NCI-H1694 treated with DMSO at 0.1 percent for 48 hours (cell line): ENCODE measurements around the gene GTF2IRD1.
"Not testable (repeated sequence)": the region's sequence is repeated elsewhere in the genome, so short reads cannot be mapped to it uniquely, and the experiment has no call there.

Source experiments
- DNase-seq: peaks from one replicate; lab custom pipeline; 2025; lab: John Stamatoyannopoulos, UW

Gene GTF2IRD1

DNA sequence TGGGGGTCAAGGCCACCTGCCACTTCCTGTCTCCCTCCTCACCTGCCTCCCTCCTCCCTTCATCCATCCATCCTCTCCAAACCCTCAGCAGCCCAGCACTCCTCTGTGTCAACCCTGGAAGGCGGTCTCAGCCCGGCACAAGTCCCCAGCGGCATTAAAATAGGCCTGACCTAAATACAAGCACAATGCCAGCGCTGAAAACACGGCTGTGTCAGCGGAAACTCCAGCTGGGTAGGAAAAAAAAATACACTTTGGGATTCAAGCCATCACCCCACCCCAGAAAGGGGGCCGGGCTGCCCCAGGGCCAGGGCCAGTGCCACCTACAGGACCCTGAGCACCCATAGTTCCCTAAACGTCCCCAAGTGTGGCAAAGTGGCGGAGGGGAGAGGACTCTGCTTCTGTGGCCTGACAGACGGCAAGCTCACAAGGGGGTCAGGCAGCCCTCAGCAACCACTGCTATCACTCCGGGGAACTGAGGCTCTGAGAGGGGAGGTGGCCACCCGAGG lies 22.7 kb upstream of the GTF2IRD1 start:
- DNase-seq, result no peak

DNA sequence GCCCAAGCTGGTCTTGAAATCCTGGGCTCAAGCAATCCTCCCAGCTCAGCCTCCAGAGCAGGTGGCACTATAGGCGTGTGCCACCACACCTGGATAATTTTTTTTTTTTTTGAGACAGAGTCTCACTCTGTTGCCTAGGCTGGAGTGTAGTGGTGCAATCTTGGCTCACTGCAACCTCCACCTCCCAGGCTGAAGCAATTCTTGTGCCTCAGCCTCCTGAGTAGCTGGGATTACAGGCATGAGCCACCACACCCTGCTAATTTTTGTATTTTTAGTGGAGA lies 16.5 kb upstream of the GTF2IRD1 start:
- not testable (repeated sequence) for DNase-seq

DNA sequence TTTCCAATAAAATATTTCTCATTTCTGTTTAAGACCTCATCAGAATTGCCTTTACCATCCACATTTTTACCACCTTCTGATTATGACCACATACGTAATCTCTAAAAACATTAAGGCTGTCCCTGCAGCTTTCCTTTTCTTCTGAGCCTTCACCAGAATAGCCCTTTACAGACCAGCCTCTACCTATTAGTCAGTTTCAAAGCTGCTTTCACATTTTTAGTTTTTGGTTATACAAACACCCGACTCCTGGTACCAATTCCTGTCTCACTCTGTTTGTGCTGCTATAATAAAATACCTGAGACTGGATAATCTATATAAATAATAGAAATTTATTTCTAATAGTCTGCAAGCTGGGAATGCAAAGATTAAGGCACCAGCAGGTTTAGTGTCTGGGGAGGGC lies 15.4 kb upstream of the GTF2IRD1 start:
- DNase-seq, result no peak

DNA sequence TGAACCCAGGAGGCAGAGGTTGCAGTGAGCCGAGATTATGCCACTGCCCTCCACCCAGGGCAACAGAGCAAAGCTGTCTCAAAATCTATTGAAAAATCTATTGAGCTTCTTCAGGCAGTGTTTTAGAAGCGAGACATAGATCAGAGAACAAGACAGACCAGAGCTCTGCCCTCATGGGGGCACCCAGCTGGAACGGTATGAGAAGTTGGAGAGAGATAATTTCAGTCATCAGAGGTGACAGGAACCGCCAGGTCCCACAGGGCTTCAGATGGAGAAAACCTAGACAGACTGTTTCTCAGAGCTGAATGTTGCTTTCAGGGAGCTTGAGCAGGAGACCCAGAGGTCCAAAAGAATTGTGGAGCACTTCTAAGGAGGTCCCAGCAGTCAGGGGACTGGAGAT lies 14.2 kb upstream of the GTF2IRD1 start:
- DNase-seq, result no peak

DNA sequence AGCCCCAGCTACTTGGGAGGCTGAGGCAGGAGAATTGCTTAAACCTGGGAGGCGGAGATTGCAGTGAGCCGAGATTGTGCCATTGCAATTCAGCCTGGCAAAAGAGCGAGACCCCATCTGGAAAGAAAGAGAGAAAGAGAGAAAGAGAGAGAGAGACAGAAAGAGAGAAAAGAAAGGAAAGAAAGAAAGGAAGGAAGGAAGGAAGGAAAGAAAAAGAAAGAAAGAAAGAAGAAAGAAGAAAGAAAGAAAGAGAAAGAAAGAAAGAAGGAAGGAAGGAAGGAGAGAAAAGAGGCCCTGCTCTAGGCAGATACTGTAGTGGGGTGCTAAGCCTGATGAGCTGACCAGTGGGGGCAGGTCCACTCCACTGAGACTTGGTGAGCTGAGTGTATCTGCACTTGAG lies 13.6 kb upstream of the GTF2IRD1 start:
- not testable (repeated sequence) for DNase-seq

DNA sequence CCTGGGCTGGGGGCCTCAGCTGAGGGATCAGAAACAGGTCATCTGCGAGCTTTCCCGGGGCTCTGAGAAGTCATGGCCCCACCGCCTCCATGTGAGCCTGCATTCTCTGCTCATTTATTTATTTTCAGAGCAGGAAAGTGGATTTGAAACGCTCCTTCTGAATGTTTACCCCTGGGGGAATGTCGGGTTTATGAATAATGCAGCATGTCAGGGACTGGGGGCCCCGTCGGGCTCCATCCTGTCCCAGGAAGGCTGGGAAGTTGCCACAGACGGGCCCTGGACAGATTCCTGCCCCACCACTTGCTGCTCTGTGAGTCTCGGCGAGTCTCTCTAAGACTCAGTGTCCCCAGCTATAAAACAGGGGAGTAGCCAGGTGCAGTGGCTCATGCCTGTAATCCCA lies 11.9 kb upstream of the GTF2IRD1 start:
- no peak for DNase-seq

DNA sequence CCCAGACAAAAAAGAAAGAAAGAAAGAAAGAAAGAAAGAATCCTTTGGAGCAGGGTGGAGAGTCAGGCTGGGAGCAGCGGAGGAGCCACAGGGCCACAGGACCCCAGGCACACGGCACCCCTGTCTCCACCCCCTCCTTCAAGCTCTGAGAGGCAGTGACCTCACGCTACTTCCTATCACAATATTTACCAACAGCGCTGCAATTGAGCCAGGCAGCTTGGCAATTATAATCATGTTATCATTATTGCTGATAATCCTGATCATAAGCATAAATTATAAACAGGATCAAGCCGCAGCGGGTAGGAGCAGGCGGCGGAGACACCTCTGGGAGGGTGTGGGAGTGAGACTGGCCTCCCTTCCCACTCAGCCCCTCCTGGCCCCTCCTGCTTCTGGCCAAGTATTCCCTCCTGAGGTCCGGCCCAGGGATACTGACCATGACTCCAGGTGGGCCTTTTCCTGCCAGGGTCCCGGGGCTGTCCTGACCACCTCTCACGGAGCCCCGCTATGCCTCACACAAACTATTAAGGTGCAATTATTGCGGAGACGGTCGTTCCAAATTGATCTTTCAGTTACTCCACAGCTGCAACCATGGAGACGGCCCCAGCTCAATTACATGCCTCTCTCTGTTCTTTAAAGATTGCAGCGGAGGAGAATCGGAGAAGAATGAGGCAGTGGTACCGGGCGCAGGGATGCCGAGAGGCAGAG lies 10.0 kb upstream of the GTF2IRD1 start:
- DNase-seq, result no peak

DNA sequence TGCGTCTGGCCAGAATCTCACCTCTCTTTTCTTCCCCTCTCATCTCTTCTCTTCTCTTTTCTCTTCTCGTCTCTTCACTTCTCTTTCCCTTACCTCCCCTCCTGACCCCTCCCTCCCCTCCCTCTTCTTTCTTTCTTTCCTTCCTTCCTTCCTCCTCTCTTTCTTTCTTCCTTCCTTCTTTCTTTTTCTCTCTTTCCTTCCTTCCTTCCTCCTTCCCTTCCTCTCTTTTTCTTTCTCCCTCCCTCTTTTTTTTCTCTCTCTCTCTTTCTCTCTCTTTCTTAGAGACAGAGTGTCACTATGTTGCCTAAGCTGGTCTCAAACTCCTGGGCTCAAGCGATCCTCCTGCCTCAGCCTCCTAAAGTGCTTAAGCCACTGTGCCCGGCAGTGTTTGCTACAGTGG lies 4.6 kb upstream of the GTF2IRD1 start:
- no peak for DNase-seq

DNA sequence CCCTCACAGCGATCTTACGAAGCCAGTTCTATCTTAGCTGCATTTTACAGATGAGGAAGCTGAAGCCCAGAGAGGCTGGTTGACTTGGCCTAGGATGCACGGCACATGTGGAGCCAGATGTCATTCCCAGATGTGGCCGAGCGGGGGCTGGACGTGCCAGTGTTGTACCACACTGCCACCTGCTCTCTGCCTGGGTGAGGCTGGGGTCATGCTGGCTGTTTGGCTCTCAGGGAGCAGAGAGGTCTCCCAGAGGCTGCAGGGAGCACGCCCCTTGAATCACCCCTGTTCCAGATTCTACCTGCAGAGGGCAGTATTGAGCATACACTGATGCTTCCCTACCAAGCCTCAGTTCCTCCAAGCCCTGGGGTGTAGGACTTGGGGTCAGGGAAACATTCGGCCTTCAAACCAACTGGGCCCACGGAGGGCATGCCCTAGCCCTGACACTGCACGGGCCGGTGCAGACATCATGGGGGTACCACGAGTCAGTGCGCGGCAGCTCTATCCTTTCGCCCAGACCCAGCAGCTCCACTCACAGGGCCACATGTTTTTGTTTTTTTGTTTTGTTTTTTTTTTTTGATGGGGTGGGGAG lies 3.8 kb upstream of the GTF2IRD1 start:
- DNase-seq, result peak; percentile 54

DNA sequence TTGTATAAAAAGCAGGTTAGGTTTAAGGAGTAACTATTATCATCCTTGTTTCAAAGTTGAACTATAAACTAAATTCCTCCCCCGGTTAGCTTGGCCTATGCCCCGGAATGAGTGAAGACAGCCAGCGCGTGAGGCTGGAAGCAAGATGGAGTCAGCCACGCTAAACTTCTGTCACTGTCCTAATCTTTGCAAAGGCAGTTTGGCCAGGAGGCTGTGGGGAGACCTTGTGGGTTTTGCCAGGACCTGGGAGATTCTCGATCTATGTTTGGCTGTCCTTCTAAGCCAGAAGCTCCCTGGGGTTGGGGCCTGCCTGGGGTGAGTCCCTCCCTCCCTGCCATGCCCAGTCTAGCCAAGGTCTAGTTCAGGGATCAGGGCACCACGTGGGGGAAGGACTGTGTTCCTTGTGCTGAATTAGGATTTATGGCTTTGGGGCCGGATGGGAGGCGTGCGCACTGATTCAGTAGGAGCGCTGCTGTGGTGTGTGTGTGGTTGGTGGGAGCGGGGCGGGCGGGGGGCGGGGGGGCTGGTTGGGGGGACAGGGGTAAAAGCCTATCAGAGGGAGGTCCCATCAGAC lies 871 bp upstream of the GTF2IRD1 start:
- no peak for DNase-seq

DNA sequence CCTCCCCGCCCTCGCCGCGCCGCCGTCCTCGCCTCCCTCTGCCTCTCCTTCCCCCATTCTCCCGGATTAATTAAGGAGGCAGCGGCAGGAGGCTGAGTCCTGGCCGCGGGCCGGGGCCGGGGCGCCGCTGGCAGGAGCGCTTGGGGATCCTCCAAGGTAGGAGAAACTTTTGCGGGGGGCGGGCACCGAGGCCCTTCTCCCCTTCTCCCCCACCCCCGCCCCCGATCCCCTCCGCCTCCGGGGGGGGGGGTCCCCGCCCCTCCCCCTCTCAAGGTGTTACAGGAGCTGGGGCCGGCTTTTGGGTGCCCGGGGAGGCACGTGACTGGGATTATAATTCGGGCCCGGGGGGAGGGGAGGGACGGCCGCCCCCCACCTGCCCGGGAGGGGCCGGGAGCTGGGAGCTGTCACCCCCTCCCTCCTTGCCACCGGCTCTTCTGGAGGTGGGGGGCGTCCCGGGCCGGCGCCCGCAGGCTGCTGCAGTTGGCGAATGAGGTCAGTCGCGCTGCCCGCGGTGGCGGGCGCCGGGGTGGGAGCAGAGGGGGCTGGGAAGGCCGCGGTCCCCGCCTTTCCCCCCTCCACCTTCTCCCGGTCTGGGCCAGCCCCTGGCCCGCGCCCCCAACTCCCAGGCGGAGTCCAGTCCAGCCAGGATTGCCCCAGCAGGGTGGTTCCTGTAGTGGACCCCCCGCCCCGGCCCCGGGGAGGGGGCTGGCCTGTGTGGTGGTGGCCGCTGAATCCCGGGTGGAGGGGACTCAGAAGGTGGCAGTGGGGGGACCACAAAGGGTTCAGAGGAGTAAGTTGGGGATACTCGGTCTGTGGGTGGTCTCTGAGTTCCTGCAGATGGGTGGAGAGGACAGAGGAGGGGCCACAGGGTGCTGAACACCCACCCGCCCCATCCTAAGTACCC lies 567 bp downstream of the GTF2IRD1 start:
- no peak for DNase-seq

DNA sequence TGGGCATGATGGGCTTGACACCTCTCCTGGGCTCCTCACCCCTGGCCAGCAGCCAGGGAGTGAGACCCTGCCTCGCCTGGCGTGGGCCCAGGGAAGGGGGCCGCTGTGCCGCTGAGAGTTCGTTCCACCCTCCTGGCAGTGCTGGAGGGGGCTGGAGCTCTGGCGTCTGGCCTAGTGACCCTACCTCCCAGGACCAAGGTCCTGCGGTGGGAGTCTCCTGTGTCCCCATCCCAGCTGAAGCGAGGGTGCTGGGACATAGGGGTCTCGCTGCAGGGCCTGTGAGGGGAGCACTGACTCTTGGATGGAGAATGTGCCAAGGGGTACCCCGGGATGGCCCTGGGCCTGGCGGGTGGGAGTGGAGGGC lies 1.2 kb downstream of the GTF2IRD1 start:
- DNase-seq, result no peak

DNA sequence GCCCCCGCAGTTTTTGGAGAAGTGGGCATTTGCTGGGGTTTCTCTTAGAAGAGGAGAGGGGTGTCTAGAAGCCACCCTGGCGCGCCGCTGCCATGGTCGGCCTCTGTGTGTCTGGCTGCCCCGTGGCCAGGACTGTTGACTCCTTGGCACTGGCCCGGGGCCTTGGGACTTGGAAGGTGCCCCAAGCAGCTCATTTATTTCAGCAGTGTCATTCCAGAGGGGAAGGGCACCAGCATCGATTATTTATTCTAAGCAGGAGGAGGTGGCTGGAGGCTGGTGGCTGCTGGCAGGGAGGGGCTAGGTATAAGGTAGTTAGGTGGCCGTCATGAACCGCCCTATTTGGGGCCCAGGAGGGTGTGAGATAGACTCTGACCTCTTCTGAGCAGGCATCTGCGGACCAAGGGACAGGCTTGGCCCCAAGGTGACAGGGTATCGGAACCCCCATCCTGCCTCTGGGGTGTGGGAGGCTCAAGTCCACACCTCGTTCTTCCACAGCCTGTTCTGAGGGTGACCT lies 1.6 kb downstream of the GTF2IRD1 start:
- DNase-seq, result no peak

DNA sequence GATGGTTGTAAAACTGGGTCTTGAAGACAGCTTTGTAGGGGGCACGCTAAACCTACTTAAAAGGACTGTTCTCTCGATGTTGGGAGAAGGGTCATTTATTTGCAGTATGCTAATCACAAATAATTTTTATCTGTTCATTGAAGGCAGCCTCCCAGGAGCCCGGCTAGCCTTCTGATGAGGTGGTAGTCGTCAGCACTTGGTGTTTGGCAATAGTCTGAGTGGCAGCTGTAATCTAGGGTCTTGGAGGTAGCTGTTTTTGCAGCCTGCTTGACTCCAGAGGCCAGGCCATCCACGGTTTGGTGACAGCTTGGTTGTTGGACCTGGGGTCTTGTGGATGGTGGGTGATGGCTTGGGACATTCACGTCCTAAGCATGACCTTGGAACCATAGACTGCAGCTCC lies 2.2 kb downstream of the GTF2IRD1 start:
- no peak for DNase-seq

DNA sequence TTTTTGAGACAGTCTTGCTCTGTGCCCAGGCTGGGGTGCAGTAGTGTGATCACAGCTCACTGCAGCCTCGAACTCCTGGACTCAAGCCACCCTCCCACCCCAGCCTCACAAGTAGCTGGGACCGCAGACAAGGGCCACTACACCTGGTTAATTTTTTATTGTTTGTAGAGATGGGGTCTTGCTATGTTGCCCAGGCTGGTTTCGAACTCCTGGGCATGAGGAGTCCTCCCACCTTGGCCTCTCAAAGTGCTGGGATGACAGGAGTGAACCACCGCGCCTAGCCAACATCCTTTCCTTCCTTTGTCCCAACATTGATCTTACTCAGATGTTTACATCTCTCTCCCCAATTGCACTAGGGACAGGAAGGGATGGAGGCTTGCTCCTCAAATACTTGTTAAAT lies 3.3 kb downstream of the GTF2IRD1 start:
- no peak for DNase-seq

DNA sequence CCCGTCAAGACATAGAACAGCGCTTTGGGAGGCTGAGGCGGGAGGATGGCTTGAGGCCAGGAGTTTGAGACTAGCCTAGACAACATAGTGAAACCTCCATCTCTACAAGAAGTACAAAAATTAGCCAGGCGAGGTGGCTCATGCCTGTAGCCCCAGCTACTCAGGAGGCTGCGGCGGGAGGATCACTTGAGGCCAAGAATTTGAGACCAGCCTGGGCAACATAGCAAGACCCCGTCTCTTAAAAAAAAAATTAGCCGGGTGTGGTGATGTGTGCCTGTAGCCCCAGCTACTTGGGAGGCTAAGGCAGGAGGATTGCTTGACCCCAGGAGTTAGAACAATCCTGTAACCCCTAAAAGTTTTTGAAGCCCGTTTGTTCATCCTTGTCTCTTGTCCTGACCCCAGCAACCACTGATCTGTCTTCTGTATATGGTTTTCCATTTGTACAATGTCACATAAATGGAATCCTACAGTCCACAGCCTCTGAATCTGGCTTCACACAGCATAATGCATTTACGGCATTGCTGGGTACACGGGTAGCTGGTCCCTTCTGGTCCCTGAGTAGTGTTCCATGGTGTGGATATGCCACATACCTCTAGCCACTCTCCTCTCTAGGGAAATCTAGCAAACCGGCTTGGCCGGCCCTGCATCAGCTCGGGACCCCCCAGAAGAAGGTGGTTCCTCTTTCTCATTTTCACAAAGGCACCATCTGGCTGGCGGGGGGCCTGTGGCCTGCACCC lies 8.4 kb downstream of the GTF2IRD1 start:
- no peak for DNase-seq

DNA sequence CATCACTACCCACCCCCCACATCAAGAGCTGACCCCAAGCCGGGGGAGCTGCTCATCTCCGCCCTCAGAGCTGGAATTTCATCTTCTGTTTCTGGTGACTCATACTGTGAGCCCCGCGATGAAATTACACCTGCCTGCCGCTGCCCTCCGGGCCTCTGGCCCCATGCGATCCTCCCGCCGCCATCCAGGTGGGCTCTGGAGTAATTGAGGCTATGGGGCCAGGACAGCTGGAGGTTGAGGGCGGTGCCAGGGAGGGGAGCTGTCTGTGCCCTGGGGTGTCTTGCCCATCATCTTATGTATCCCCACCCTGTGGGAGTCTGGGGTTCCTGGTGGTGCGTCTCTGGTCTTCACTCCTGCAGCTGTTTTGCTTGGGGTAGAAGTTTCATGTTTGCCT lies 9.0 kb downstream of the GTF2IRD1 start:
- no peak for DNase-seq

DNA sequence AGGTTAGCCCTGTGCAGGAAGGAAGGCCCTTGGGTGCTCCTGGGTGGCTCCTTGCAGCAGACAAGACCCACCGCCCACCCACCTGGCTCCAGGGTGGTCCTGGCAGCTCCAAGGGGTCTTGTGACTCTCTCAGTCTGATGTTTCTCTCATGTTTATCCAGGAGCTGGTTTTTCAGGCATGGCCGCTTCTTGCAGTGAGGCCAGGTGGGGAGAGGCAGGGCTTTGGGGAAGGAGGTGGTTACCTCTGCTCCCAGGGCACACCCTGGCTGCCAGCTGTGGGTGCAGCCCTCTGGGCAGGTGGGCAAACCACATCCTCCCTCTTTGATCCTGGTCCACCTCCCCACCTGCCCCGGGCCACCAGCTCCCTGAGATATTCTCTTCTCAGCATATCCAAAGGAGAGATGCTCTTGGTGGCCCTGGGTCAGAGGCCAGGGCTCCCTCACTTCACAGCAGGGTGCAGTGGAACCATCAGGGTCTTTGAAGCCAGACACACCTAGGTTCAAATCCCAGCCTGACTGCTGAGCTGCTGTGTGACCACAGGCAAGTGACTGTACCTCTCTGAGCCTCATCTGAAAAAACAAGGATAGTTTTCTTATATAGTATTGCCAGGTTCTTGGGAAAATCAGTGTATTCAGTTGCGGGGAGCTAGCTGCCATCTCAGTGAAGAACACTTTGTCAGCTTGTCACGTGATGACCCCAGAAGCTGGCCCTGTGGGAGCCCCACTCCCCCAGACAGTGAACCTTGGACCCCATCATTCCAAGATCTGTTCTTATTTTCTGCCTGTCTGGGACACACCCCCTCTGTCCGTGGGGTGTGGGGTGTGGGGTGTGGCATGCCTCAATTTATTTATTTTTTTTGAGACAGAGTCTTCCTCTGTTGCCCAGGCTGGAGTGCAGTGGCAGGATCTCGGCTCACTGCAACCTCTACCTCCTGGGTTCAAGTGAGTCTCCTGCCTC lies 11.5 kb downstream of the GTF2IRD1 start:
- no peak for DNase-seq

DNA sequence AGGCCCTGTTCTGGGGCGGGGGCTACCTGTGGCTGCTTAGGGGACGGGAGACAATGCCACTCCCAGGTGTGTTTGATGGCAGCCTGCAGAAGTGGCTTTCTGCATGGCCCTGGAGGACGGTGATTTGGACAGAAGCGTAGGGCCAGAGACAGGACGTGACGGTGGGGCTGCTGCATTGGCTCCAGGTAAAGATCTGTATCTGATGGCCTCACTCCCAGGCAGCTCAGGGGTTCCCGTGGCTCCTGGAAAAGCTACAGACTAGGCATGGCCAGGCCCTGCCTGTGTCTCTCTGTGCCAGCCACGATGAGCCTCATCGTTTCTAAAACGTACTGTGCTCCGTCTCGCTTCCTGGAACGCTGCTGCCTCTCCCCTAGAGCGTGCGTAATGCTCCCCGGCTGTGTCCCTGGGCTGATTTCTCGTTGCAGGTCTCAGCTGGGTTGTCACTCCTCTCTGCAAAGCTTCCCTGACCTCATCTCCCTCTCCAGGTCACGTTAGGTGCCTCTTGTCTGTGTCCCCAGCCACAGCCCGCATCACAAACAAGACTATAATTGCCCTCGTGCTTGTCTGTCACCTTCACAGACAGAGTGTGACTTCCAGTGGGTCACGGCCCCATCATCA lies 12.6 kb downstream of the GTF2IRD1 start:
- DNase-seq, result no peak

DNA sequence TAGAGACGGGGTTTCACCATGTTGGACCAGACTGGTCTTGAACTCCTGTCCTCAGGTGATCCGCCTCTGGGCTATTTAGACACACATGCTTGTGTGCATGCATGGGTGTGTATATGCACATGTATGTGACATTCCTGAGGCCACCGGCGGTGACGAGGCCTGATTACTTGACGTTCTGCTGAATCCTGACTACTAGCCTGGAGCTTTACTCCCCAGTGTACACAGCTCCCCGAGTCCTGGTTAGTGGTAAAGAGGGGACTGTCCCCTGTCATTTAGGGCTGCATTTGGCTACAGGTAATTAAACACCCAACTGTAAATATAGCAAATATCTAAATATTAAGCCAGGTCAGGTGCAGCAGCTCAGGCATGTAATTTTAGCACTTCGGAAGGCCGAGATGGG lies 14.2 kb downstream of the GTF2IRD1 start:
- DNase-seq, result no peak
